ENCODE data around the gene C16orf92. TPM values are rescaled to one million over a fixed set of nuclear protein-coding genes. Genes with fewer than 3 reads are reported as not detected.

Gene C16orf92
- total RNA-seq, 1 experiment from 2014 or later, result not detected

- TF ChIP-seq POLR2AphosphoS5 (IDR thresholded peaks at IDR 0.05; ENCODE audit: low read depth, low read length), result no peak
- TF ChIP-seq MAX (IDR thresholded peaks at IDR 0.05), result no peak
- TF ChIP-seq FOSL1 (IDR thresholded peaks at IDR 0.05; ENCODE audit: low read depth), result no peak
Measured at GRCh38 chr16:30016555-30017276, 6.3 kb upstream of the C16orf92 start (continued).

GRCh38 chr16:30017277-30017656 lies 5.7 kb upstream of the C16orf92 start:
- no TSS peak for BruUV-seq (replicated peaks)
- H3K9me3 ChIP-seq (ENCODE audit: control insufficient read depth in 1 of 2, insufficient read depth in 1 of 2, low read depth in 1 of 2, low read length in 2 of 2), result no peaks in the 10 kb centered on the region
- H3K27ac ChIP-seq (ENCODE audit: low read depth, low read length), result no peak overlapping the region
- no peaks in the 10 kb centered on the region for H3K27me3 ChIP-seq (ENCODE audit: insufficient read depth, low read length)
- H3K79me2 ChIP-seq (ENCODE audit: insufficient read depth, low read length), result no peaks in the 10 kb centered on the region
- CTCF ChIA-PET, result interaction anchor here (2.6 kb wide), 1 partner anchor 169 kb away, joined by 8 read pairs; no protein-coding TSS in a partner anchor
- DNase-seq (ENCODE audit: low read depth, low spot score) (no peak), ATAC-seq (no peak)
- H3K9me2 ChIP-seq (ENCODE audit: insufficient read depth), result no peaks in the 10 kb centered on the region
- H4K20me1 ChIP-seq (ENCODE audit: insufficient read depth), result no peaks in the 10 kb centered on the region
- no peak overlapping the region for H3K4me2 ChIP-seq (ENCODE audit: low read length)
- TF ChIP-seq SRF (IDR thresholded peaks at IDR 0.05; ENCODE audit: low read depth) (no peak), TCF7L2 (IDR thresholded peaks at IDR 0.05; ENCODE audit: borderline replicate concordance, extremely low read depth, insufficient read depth, insufficient read length) (no peak), CTCF (IDR thresholded peaks at IDR 0.05 in 2 of 3, conservative IDR thresholded peaks at IDR 0.05 in 1 of 3; ENCODE audit: borderline replicate concordance in 1 of 3, insufficient read depth in 1 of 3, low read depth in 2 of 3, low read length in 2 of 3) (no peak), SIN3A (IDR thresholded peaks at IDR 0.05; ENCODE audit: low read depth) (no peak), POLR2A (IDR thresholded peaks at IDR 0.05; ENCODE audit: borderline replicate concordance, extremely low read depth, insufficient read depth, insufficient read length) (no peak), CEBPB (IDR thresholded peaks at IDR 0.05; ENCODE audit: low read depth) (no peak), JUND (IDR thresholded peaks at IDR 0.05) (no peak), EZH2 (IDR thresholded peaks at IDR 0.05) (no peak), EGR1 (IDR thresholded peaks at IDR 0.05; ENCODE audit: low read depth) (no peak), YY1 (IDR thresholded peaks at IDR 0.05; ENCODE audit: extremely low read depth, insufficient replicate concordance, low read depth, low read length) (no peak), REST (IDR thresholded peaks at IDR 0.05; ENCODE audit: low read depth) (no peak), MAX (IDR thresholded peaks at IDR 0.05) (no peak), SP1 (IDR thresholded peaks at IDR 0.05; ENCODE audit: low read depth) (no peak)
- no peak overlapping the region for H3K4me3 ChIP-seq (replicated peaks in 1 of 2; ENCODE audit: low read depth in 1 of 2, low read length in 2 of 2)
- intact Hi-C loops (cut with micrococcal nuclease), result no loop called here
- no peak overlapping the region for H2AFZ ChIP-seq (ENCODE audit: low read depth, low read length, poor library complexity, severe bottlenecking)
- no peak overlapping the region for H3K9ac ChIP-seq (ENCODE audit: low read length)
- RAD21 ChIA-PET (ENCODE audit: low non-redundant PET in 1 of 2, low total read pairs in 2 of 2, uncharacterized antibody in 2 of 2, unreplicated experiment in 2 of 2), result no interaction called here
- POLR2A ChIA-PET, result no interaction called here
- no peaks in the 10 kb centered on the region for H3K36me3 ChIP-seq (ENCODE audit: control insufficient read depth in 1 of 2, insufficient read depth in 2 of 2, low read length in 2 of 2)
- peaks cover 0 to 18% of the 10 kb centered on the region in 2 experiments; a peak in 3 of 4 replicates for H3K4me1 ChIP-seq (ENCODE audit: control insufficient read depth in 1 of 2, insufficient read depth in 2 of 2, low read length in 2 of 2)
